NCI-H748 treated with DMSO at 0.1 percent for 48 hours (cell line): ENCODE data around the gene FANCD2OS.
"Not testable (repeated sequence)": the region's sequence is repeated elsewhere in the genome, so short reads cannot be mapped to it uniquely, and the experiment has no call there.

Experiments
- DNase-seq: peaks from one replicate; lab custom pipeline; 2025; lab: John Stamatoyannopoulos, UW

Gene FANCD2OS

DNA sequence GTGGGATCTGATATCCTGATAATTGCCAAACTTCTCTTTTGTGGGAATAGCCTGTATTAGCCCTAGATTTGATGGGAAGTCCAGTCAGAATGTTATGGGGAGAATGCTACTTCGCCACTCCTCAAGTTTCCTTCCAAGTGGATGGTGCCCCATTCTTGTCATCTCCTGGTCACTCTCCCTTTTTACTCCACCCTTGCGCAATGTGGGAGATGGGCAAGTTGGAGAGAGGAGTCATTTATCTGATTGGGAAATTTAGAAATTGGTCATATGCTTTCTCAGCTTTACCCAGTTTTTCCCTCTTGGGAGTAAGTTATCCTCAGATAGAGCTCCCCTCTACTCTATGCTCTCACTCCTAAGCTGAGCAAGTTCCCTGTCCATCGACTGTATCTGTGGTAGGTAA is 14.4 kb downstream of the FANCD2OS start:
- no peak for DNase-seq

DNA sequence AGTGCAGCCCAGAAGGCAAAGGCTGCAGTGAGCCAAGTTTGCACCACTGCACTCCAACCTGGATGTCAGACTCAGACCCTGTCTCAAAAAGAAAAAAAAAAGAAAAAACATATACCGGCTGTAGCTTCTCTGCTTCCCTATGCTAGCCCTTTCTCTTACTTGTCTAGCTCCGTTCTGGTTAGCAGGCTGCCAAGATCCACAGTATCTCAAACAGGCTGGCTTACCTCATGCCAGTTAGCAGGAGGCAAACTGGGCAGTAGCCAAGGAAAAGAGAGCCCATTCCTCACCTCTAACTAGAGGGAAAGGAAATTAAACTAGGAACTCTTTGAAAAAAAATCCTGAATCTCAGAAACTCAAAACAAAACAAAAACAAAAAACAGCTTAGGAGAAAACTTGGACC is 16.7 kb downstream of the FANCD2OS start:
- DNase-seq = not testable (repeated sequence)

DNA sequence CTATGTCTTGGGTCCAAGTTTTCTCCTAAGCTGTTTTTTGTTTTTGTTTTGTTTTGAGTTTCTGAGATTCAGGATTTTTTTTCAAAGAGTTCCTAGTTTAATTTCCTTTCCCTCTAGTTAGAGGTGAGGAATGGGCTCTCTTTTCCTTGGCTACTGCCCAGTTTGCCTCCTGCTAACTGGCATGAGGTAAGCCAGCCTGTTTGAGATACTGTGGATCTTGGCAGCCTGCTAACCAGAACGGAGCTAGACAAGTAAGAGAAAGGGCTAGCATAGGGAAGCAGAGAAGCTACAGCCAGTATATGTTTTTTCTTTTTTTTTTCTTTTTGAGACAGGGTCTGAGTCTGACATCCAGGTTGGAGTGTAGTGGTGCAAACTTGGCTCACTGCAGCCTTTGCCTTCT is 17.3 kb downstream of the FANCD2OS start:
- DNase-seq = not testable (repeated sequence)

DNA sequence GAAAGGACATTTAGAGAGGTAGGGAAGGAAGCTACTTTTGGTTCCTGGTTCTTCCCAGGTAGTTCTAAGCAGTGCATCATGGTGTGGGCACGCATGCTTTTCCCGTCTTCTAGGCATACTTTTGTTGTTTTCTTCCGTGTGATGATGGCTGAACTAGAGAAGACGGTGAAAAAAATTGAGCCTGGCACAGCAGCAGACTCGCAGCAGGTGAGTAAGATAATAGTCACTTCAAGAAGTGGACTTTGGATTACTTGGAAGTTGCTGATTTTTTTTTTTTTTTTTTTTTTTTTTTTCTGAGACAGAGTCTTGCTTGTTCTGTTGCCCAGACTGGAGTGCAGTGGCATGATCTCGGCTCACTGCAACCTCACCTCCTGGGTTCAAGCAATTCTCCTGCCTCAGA is 17.9 kb downstream of the FANCD2OS start:
- DNase-seq = no peak

- DNase-seq = no peak
Measured at GRCh38 chr3:10088256-10088655, 19.8 kb downstream of the FANCD2OS start.

DNA sequence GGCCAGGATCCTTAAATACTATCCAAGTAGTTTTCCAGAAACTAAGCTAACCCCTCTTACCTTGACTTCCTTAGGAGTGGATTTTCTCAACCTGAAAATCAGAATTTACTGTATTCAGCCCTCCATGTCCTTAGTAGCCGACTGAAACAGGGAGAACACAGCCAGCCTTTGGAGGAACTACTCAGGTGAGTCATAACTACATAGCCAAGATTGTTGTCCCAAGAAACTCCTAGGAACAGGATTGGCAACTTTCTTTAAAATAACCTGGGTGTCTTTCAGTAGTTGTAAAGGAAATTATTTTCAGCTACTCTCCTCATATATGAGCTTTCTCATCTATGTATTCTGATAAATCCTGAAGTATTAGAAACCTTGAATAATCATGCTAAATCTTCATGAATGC is 22.3 kb downstream of the FANCD2OS start:
- DNase-seq = no peak

- DNase-seq = no peak
Measured at GRCh38 chr3:10081871-10082270, 26.2 kb downstream of the FANCD2OS start.

- DNase-seq = no peak
Measured at GRCh38 chr3:10074666-10075065, 33.4 kb downstream of the FANCD2OS start.

DNA sequence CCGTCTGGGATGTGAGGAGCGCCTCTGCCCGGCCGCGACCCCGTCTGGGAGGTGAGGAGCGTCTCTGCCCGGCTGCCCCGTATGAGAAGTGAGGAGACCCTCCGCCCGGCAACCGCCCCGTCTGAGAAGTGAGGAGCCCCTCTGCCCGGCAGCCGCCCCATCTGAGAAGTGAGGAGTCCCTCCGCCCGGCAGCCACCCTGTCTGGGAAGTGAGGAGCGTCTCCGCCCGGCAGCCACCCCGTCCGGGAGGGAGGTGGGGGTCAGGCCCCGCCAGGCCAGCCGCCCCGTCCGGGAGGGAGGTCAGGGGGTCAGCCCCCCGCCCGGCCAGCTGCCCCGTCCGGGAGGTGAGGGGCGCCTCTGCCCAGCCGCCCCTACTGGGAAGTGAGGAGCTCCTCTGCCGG is 38.0 kb downstream of the FANCD2OS start:
- DNase-seq = not testable (repeated sequence)

DNA sequence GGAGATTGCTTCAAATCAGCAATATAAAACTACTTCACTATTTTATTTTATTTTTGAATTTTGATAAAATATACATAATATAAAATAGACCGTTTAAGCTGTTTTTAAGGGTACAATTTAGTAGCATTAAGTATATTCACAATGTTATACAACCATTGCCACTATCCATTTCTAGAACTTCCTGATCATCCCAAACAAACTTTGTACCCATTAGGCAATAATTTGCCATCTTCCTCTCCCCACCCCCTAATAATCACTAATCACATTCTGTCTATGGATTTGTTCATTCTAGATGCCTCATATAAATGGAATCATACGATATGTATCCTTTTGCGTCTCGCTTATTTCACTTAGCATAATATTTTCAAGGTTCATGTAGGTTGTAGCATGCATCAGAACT is 53.0 kb downstream of the FANCD2OS start:
- no peak for DNase-seq
